HEK293 (cell line): ENCODE data around the gene CDC42EP3.

Experiments
- CTCF ChIA-PET: fragments of 350-600 bp; formaldehyde crosslinking; extraction: SDS; loops from one replicate; lab custom pipeline; 2021; ENCODE audit warnings: antibody characterized with exemption; lab: Yijun Ruan, JAX
- POLR2A ChIA-PET: fragments of 300-600 bp; formaldehyde crosslinking; extraction: SDS; loops from one replicate; lab custom pipeline; 2020; ENCODE audit warnings: antibody characterized with exemption, inconsistent platforms; lab: Yijun Ruan, JAX
- H3K27ac ChIP-seq: fragments of 200-500 bp; sonication (Bioruptor generic); 2 replicates; pipeline ENCODE4 v1.5.1; 2014; ENCODE audit warnings: low read depth, low read length, control low read depth, inconsistent platforms; ENCODE audit errors: extremely low read depth
- H3K36me3 ChIP-seq, 2 experiments: fragments of 200-500 bp in 1 of 2; sonication (Bioruptor generic) in 1 of 2; 1 replicate in 1 of 2; 2 replicates in 1 of 2; pipeline ENCODE4 v1.5.1; 2014 to 2017; ENCODE audit warnings: inconsistent platforms in 2 of 2, low read length in 2 of 2; ENCODE audit not compliant: control insufficient read depth in 2 of 2, insufficient read depth in 1 of 2
- H3K4me1 ChIP-seq: fragments of 200-500 bp; sonication (Bioruptor generic); 2 replicates; pipeline ENCODE4 v1.5.1; 2014; ENCODE audit warnings: mild to moderate bottlenecking, low read length, inconsistent platforms; ENCODE audit not compliant: control insufficient read depth, insufficient read depth
- H3K4me3 ChIP-seq: 2 replicates; pipeline ENCODE4 v1.5.1; 2011; ENCODE audit warnings: low read depth, mild to moderate bottlenecking, control low read depth, low read length, moderate library complexity
- H3K9me3 ChIP-seq: fragments of 200-500 bp; sonication (Bioruptor generic); 2 replicates; pipeline ENCODE4 v1.5.1; 2014; ENCODE audit warnings: low read depth, low read length, inconsistent platforms; ENCODE audit not compliant: control insufficient read depth, insufficient read depth
- CTCF ChIP-seq: fragments of 450-650 bp; formaldehyde crosslinking; IDR thresholded peaks from 2 replicates; pipeline ENCODE4 v1.5.1; 2016; ENCODE audit warnings: missing biosample characterization, missing genetic modification characterization
- GLIS1 ChIP-seq: fragments of 450-650 bp; formaldehyde crosslinking; IDR thresholded peaks from 2 replicates; pipeline ENCODE4 v1.5.1; 2016; ENCODE audit warnings: missing biosample characterization, missing genetic modification characterization
- KLF10 ChIP-seq: fragments of 450-650 bp; IDR thresholded peaks from 2 replicates; pipeline ENCODE4 v1.5.1; 2018; ENCODE audit warnings: missing biosample characterization, mild to moderate bottlenecking, missing genetic modification characterization
- MYNN ChIP-seq: fragments of 450-650 bp; formaldehyde crosslinking; IDR thresholded peaks from 2 replicates; pipeline ENCODE4 v1.5.1; 2016; ENCODE audit warnings: missing biosample characterization, missing genetic modification characterization, borderline replicate concordance
- MZF1 ChIP-seq: fragments of 450-650 bp; formaldehyde crosslinking; IDR thresholded peaks from 2 replicates; pipeline ENCODE4 v1.5.1; 2017; ENCODE audit warnings: missing biosample characterization, missing genetic modification characterization, borderline replicate concordance
- SP3 ChIP-seq: fragments of 450-650 bp; formaldehyde crosslinking; IDR thresholded peaks from 2 replicates; pipeline ENCODE4 v1.5.1; 2016; ENCODE audit warnings: missing biosample characterization, missing genetic modification characterization
- ZBTB1 ChIP-seq: fragments of 450-650 bp; formaldehyde crosslinking; IDR thresholded peaks from 2 replicates; pipeline ENCODE4 v1.5.1; 2016; ENCODE audit warnings: missing biosample characterization, missing genetic modification characterization
- ZBTB7A ChIP-seq: fragments of 450-650 bp; formaldehyde crosslinking; IDR thresholded peaks from 2 replicates; pipeline ENCODE4 v1.5.1; 2016; ENCODE audit warnings: low read depth, missing biosample characterization, missing genetic modification characterization
- ZNF112 ChIP-seq: fragments of 450-650 bp; formaldehyde crosslinking; IDR thresholded peaks from 2 replicates; pipeline ENCODE4 v1.5.0; 2017; ENCODE audit warnings: missing biosample characterization, missing genetic modification characterization
- ZNF114 ChIP-seq: fragments of 450-650 bp; formaldehyde crosslinking; IDR thresholded peaks from 2 replicates; pipeline ENCODE4 v1.5.0; 2017; ENCODE audit warnings: missing biosample characterization, missing genetic modification characterization
- ZNF148 ChIP-seq: fragments of 450-650 bp; formaldehyde crosslinking; IDR thresholded peaks from 2 replicates; pipeline ENCODE4 v1.5.0; 2017; ENCODE audit warnings: missing biosample characterization, missing genetic modification characterization, borderline replicate concordance
- ZNF24 ChIP-seq: fragments of 450-650 bp; formaldehyde crosslinking; IDR thresholded peaks from 2 replicates; pipeline ENCODE4 v1.5.1; 2016; ENCODE audit warnings: missing biosample characterization, missing genetic modification characterization
- ZNF555 ChIP-seq: fragments of 450-650 bp; formaldehyde crosslinking; conservative IDR thresholded peaks from 2 replicates; pipeline ENCODE4 v1.5.1; 2017; ENCODE audit warnings: missing biosample characterization, mild to moderate bottlenecking, missing genetic modification characterization, inconsistent platforms
- TF ChIP-seq, protein P1 (sequence below): fragments of 450-650 bp; IDR thresholded peaks from 2 replicates; pipeline ENCODE4 v1.5.1; 2018; ENCODE audit warnings: missing biosample characterization, mild to moderate bottlenecking, missing genetic modification characterization

Gene CDC42EP3

DNA sequence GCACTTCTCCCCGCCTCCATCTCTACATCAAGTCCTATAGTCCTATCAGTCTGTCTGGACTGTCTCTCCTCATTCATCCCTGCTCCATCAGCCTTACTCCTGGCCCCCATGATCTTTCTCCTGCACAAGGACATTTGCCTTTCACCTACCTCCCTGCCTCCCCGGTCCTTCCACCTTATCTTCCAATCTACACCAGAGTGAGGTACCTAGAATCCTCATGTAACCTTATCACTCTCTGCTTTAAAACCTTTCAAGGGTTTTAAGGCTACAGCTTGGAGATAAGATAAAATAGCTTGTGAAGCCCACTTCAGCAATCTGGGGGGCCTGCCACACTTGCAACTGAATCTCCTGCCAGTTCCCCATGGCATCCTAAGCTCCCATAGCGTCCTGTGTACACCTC, 12.8 kb downstream of the CDC42EP3 start (continued):
- TF ChIP-seq, protein P1, sequence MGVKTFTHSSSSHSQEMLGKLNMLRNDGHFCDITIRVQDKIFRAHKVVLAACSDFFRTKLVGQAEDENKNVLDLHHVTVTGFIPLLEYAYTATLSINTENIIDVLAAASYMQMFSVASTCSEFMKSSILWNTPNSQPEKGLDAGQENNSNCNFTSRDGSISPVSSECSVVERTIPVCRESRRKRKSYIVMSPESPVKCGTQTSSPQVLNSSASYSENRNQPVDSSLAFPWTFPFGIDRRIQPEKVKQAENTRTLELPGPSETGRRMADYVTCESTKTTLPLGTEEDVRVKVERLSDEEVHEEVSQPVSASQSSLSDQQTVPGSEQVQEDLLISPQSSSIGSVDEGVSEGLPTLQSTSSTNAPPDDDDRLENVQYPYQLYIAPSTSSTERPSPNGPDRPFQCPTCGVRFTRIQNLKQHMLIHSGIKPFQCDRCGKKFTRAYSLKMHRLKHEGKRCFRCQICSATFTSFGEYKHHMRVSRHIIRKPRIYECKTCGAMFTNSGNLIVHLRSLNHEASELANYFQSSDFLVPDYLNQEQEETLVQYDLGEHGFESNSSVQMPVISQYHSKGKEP (tag by site-specific recombination) = no peak
- no peak for TF ChIP-seq CTCF (tag by site-specific recombination)
- TF ChIP-seq ZNF24 (tag by site-specific recombination) = no peak
- no peak for TF ChIP-seq MYNN (tag by site-specific recombination)
- TF ChIP-seq GLIS1 (tag by site-specific recombination) = no peak
- no peak for TF ChIP-seq MZF1 (tag by site-specific recombination)

GRCh38 chr2:37657471-37657870, 14.0 kb downstream of the CDC42EP3 start:
- CTCF ChIA-PET = interaction anchor here (2.3 to 2.8 kb wide), 2 partner anchors 175 to 243 kb away, joined by 12 read pairs; no protein-coding TSS in a partner anchor
- no peak for TF ChIP-seq ZNF555 (tag by site-specific recombination)
- TF ChIP-seq ZBTB7A (tag by site-specific recombination) = no peak

DNA sequence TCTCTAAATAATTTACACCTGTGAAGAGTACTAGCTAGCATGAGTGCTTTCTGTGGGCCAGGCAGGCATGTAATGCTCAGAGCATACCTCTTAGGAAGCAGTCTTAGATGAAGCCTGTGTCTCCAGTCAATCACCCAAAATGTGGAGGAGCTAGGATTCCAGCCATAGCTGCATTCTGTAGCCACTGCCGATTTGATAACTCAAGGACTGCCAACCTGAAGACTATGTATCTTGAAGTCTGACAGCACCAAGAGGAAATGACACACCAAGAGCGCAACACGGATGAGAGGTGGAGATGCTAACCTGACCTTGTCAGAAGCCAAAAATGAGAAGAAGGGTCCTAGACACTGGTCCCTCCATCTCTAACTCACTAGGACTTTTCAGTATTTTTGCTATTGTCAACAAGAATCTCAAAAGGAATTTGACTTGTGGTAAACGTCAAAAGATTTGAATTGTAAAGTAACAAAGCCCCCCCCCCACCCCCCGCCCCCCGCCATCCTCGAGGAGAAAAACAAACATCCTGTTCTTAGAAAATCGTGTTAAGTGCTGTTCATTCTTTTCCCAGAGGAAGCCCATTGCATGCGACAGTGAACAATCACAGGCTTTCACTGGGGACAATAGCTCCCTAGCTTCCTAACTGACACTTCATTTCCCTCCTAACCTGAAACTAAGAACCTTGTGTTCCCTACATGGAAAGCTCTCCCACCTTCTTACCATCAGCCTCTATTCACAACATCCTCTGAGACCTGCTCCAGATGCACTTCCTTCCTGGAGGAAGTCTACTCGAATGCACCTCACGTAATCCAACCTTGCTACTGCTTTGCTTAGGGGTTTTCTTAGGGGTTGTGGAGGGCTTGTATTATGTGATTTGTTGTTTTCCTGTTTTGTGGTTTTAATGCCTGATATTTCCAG, 14.7 kb downstream of the CDC42EP3 start:
- POLR2A ChIA-PET = interaction anchor here (1.3 to 1.4 kb wide), 2 partner anchors 14 to 15 kb away, joined by 4 to 5 read pairs; no protein-coding TSS in a partner anchor
- peaks cover 30% of the 10 kb centered on the region for H3K4me1 ChIP-seq
- H3K4me3 ChIP-seq = no peak overlapping the region
- H3K27ac ChIP-seq = 0 out of 2 replicates have a peak overlapping the region, but pooled peaks have one; percentile 7
- CTCF ChIA-PET = interaction anchor here (0.5 to 2.8 kb wide), 3 partner anchors 176 to 513 kb away, joined by 3 to 12 read pairs (median 12); no protein-coding TSS in a partner anchor
- no peaks in the 10 kb centered on the region for H3K9me3 ChIP-seq
- TF ChIP-seq KLF10 = no peak
- TF ChIP-seq ZNF148 (tag by site-specific recombination) = no peak
- no peak for TF ChIP-seq ZNF112 (tag by site-specific recombination)
- no peak for TF ChIP-seq ZNF114 (tag by site-specific recombination)
- no peak for TF ChIP-seq ZBTB1 (tag by site-specific recombination)
- no peak for TF ChIP-seq SP3 (tag by site-specific recombination)
- no peaks in the 10 kb centered on the region for H3K36me3 ChIP-seq

More at GRCh38 chr2:37657471-37657870, 14.0 kb downstream of the CDC42EP3 start:
- Histone ChIP-seq H3K27ac (0 out of 2 replicates have a peak overlapping the region, but pooled peaks have one; percentile 7), H3K9me3 (no peaks in the 10 kb centered on the region), H3K4me1 (peaks cover 30% of the 10 kb centered on the region), H3K36me3 (no peaks in the 10 kb centered on the region), H3K4me3 (no peak overlapping the region)
- POLR2A ChIA-PET = interaction anchor here (1.3 kb wide), 1 partner anchor 15 kb away, joined by 4 read pairs; no protein-coding TSS in a partner anchor
